NB4 (cell line): ENCODE results near the gene GPC3.

ENCODE experiments used
- CTCF ChIP-seq: IDR thresholded peaks from one replicate; pipeline ENCODE4 v1.5.1; 2012; ENCODE audit warnings: low read depth, low read length
- MYC ChIP-seq: IDR thresholded peaks from 2 replicates; pipeline ENCODE4 v1.6.1; 2011; ENCODE audit warnings: low read depth, low read length
- POLR2A ChIP-seq: IDR thresholded peaks from 2 replicates; pipeline ENCODE4 v1.6.1; 2011; ENCODE audit warnings: mild to moderate bottlenecking; ENCODE audit not compliant: insufficient read length; ENCODE audit errors: extremely low read depth

GRCh38 chrX:133818019-133818418 is 167.4 kb downstream of the GPC3 start:
- TF ChIP-seq CTCF (no peak), POLR2A (no peak), MYC (no peak)
